Endodermal cell (in vitro differentiated cells): ENCODE results near the gene RAB38. TPM values are rescaled to one million over a fixed set of nuclear protein-coding genes. Genes with fewer than 3 reads are reported as not detected.

Experiments
- DNase-seq: peaks from one replicate; pipeline ENCODE4 v3.0.0-alpha.2; 2017
- H3K27ac ChIP-seq: 2 replicates; pipeline ENCODE4 v1.5.1; 2013; ENCODE audit warnings: mild to moderate bottlenecking, low read depth, low read length, moderate library complexity
- H3K27me3 ChIP-seq: 2 replicates; pipeline ENCODE4 v1.6.1; 2013; ENCODE audit warnings: mild to moderate bottlenecking, low read length, moderate library complexity; ENCODE audit not compliant: insufficient read depth, control insufficient read depth, poor library complexity, severe bottlenecking
- H3K36me3 ChIP-seq: 2 replicates; pipeline ENCODE4 v1.7.0; 2013; ENCODE audit warnings: mild to moderate bottlenecking, low read length, moderate library complexity; ENCODE audit not compliant: control insufficient read depth, insufficient read depth
- H3K4me1 ChIP-seq: one replicate; pipeline ENCODE4 v1.7.0; 2013; ENCODE audit warnings: low read length; ENCODE audit not compliant: control insufficient read depth, insufficient read depth
- H3K4me3 ChIP-seq: 2 replicates; pipeline ENCODE4 v1.5.1; 2013; ENCODE audit warnings: mild to moderate bottlenecking, low read length, moderate library complexity
- H3K9ac ChIP-seq: 2 replicates; pipeline ENCODE4 v1.6.1; 2013; ENCODE audit warnings: mild to moderate bottlenecking, low read length, moderate library complexity; ENCODE audit not compliant: poor library complexity, severe bottlenecking; ENCODE audit errors: extremely low read depth
- H3K9me3 ChIP-seq: 2 replicates; pipeline ENCODE4 v1.6.1; 2013; ENCODE audit warnings: mild to moderate bottlenecking, low read length, moderate library complexity; ENCODE audit not compliant: control insufficient read depth
- H3K27ac Mint-ChIP-seq: 2 replicates; pipeline ENCODE4 v1.8.0; 2020; ENCODE audit warnings: mixed read lengths
- H3K27me3 Mint-ChIP-seq: 2 replicates; pipeline ENCODE4 v1.8.0; 2021; ENCODE audit warnings: mild to moderate bottlenecking, mixed read lengths; ENCODE audit not compliant: insufficient read depth
- H3K36me3 Mint-ChIP-seq: 2 replicates; pipeline ENCODE4 v1.8.0; 2020; ENCODE audit warnings: low read depth, mixed read lengths
- H3K4me1 Mint-ChIP-seq: 2 replicates; pipeline ENCODE4 v1.8.0; 2020; ENCODE audit warnings: mixed read lengths
- H3K4me3 Mint-ChIP-seq: 2 replicates; pipeline ENCODE4 v1.8.0; 2020; ENCODE audit warnings: mild to moderate bottlenecking, moderate library complexity, mixed read lengths
- H3K9me3 Mint-ChIP-seq: 2 replicates; pipeline ENCODE4 v1.8.0; 2020; ENCODE audit warnings: mild to moderate bottlenecking, mixed read lengths
- CTCF ChIP-seq: fragments of 200-600 bp; sonication (generic); conservative IDR thresholded peaks from 2 replicates; pipeline ENCODE4 v1.5.0; 2021; ENCODE audit warnings: antibody characterized with exemption, mild to moderate bottlenecking
- WGBS, 2 experiments: methylation state at CpG; one replicate each; pipeline versions ENCODE4 v1.1.5 to v1.1.7; 2013; ENCODE audit warnings: missing lambda C conversion rate in 2 of 2, mixed read lengths in 1 of 2; ENCODE audit not compliant: insufficient coverage in 1 of 2, insufficient read length in 1 of 2; 5-methylcytosine and 5-hydroxymethylcytosine counted together
- total RNA-seq, 2 donors: library from RNA; stranded (reverse); fragmentation: NEBNext Ultra II Directional in 1 of 2; extraction: Animal tissue kit (Norgen Biotek cat#: 25700) in 1 of 2; gene quantifications; 2 replicates in 1 of 2; 3 replicates in 1 of 2; pipeline ENCODE4 v1.2.1, GENCODE V29; 2021

The RAB38 gene
- total RNA-seq, 2 donors from 2014 or later: 12.3 to 15.0 TPM

- H3K9me3 Mint-ChIP-seq: no peaks in the 10 kb centered on the region
- no peak overlapping the region for H3K4me3 Mint-ChIP-seq
- no peak for TF ChIP-seq CTCF
- Histone ChIP-seq H3K9me3 (no peaks in the 10 kb centered on the region), H3K4me1 (peaks cover 6% of the 10 kb centered on the region), H3K36me3 (no peaks in the 10 kb centered on the region), H3K27me3 (peaks cover 12% of the 10 kb centered on the region), H3K27ac (no peak overlapping the region), H3K4me3 (no peak overlapping the region), H3K9ac (no peak overlapping the region)
- no peak overlapping the region for H3K27ac Mint-ChIP-seq
- WGBS, 2 experiments: 90 to 100% methylated on average over 3 to 4 of the region's 4 CpGs
- DNase-seq: no peak
- peaks cover 43% of the 10 kb centered on the region for H3K4me1 Mint-ChIP-seq
- no peaks in the 10 kb centered on the region for H3K36me3 Mint-ChIP-seq
- peaks cover 10% of the 10 kb centered on the region for H3K27me3 Mint-ChIP-seq
These were observed 2.9 kb upstream of the RAB38 start for GRCh38 chr11:88178191-88178590.

- 0 to 3% methylated on average over 8 to 15 of the region's 15 CpGs for WGBS, 2 experiments
- peaks cover 10% of the 10 kb centered on the region for H3K27me3 Mint-ChIP-seq
- peak overlapping the region; percentile 79 for H3K27ac Mint-ChIP-seq
These were observed 379 bp upstream of the RAB38 start for GRCh38 chr11:88175569-88176075.

GRCh38 chr11:88173956-88174355, 1.3 kb downstream of the RAB38 start:
- Histone ChIP-seq H3K9ac (no peak overlapping the region), H3K36me3 (no peaks in the 10 kb centered on the region), H3K27me3 (peaks cover 12% of the 10 kb centered on the region), H3K9me3 (no peaks in the 10 kb centered on the region), H3K27ac (no peak overlapping the region), H3K4me3 (no peak overlapping the region), H3K4me1 (no peaks in the 10 kb centered on the region)
- Mint-ChIP-seq H3K4me1 (peaks cover 22% of the 10 kb centered on the region), H3K4me3 (peak overlapping the region; percentile 75), H3K36me3 (no peaks in the 10 kb centered on the region), H3K27me3 (peaks cover 10% of the 10 kb centered on the region), H3K27ac (no peak overlapping the region), H3K9me3 (no peaks in the 10 kb centered on the region)
- DNase-seq: no peak
- TF ChIP-seq CTCF: no peak
- WGBS, 2 experiments: 90 to 100% methylated on average over 2 to 3 of the region's 3 CpGs

More at GRCh38 chr11:88175569-88176075, 379 bp upstream of the RAB38 start:
- peaks cover 36% of the 10 kb centered on the region for H3K4me1 Mint-ChIP-seq
- no peaks in the 10 kb centered on the region for H3K36me3 Mint-ChIP-seq
- Histone ChIP-seq H3K4me3 (peak overlapping the region; percentile 79), H3K4me1 (peaks cover 3% of the 10 kb centered on the region), H3K27ac (no peak overlapping the region), H3K9ac (no peak overlapping the region), H3K36me3 (no peaks in the 10 kb centered on the region), H3K27me3 (peaks cover 12% of the 10 kb centered on the region), H3K9me3 (no peaks in the 10 kb centered on the region)
- peak overlapping the region; percentile 75 for H3K4me3 Mint-ChIP-seq
- DNase-seq: peak; percentile 73
- no peak for TF ChIP-seq CTCF
- no peaks in the 10 kb centered on the region for H3K9me3 Mint-ChIP-seq
